GM12892 (cell line): ENCODE data around the gene POM121L2.

Experiments used
- POLR2A ChIP-seq: IDR thresholded peaks from 2 replicates; pipeline ENCODE4 v1.6.1; 2011; ENCODE audit warnings: low read depth, low read length, control low read depth
- POLR2AphosphoS5 ChIP-seq: IDR thresholded peaks from 2 replicates; pipeline ENCODE4 v1.6.1; 2011; ENCODE audit warnings: low read depth, low read length, control low read depth

GRCh38 chr6:27318973-27319372 is 6.9 kb upstream of the POM121L2 start:
- TF ChIP-seq POLR2AphosphoS5 (no peak), POLR2A (no peak)
